Fibroblast of lung (primary cell): Measurements from ENCODE around the gene TXNDC12.

Experiments used
- EZH2 ChIP-seq: IDR thresholded peaks from 2 replicates; pipeline ENCODE4 v1.5.1; 2012; ENCODE audit warnings: low read length, control low read depth, mild to moderate bottlenecking; ENCODE audit errors: missing control alignments
- TF ChIP-seq, protein P1 (sequence below), 2 donors: IDR thresholded peaks in 1 of 2; conservative IDR thresholded peaks in 1 of 2; 1 replicate in 1 of 2; 2 replicates in 1 of 2; pipeline ENCODE4 v1.5.1; 2011 to 2012; ENCODE audit warnings: low read length in 2 of 2, control low read depth in 1 of 2, inconsistent platforms in 1 of 2, low read depth in 1 of 2, mild to moderate bottlenecking in 1 of 2

DNA sequence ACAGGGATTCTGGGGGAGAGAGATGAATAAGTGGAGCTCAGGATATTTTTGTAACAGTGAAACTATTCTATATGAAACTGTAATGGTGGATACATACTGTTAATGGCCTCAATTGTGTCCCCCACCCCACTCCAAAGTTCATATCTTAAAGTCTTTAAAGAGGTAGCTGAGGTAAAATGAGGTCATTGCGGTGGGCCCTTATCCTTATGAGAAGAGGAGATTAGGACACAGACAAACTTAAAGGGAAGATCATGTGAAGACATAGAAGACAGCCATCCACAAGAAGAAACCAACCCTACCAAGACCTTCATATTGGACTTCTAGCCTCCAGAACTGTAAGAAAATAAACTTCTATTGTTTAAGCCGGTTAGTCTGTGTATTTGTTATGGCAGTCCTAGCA is 9.8 kb downstream of the TXNDC12 start:
- TF ChIP-seq, protein P1, sequence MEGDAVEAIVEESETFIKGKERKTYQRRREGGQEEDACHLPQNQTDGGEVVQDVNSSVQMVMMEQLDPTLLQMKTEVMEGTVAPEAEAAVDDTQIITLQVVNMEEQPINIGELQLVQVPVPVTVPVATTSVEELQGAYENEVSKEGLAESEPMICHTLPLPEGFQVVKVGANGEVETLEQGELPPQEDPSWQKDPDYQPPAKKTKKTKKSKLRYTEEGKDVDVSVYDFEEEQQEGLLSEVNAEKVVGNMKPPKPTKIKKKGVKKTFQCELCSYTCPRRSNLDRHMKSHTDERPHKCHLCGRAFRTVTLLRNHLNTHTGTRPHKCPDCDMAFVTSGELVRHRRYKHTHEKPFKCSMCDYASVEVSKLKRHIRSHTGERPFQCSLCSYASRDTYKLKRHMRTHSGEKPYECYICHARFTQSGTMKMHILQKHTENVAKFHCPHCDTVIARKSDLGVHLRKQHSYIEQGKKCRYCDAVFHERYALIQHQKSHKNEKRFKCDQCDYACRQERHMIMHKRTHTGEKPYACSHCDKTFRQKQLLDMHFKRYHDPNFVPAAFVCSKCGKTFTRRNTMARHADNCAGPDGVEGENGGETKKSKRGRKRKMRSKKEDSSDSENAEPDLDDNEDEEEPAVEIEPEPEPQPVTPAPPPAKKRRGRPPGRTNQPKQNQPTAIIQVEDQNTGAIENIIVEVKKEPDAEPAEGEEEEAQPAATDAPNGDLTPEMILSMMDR (conservative IDR thresholded peaks at IDR 0.05 in 1 of 2, IDR thresholded peaks at IDR 0.05 in 1 of 2; ENCODE audit: low read depth in 1 of 2, low read length in 2 of 2) = no peak
- TF ChIP-seq EZH2 = no peak
